OCI-M2 (cell line): ENCODE measurements around the gene FFAR2.
"Not testable (repeated sequence)": the region's sequence is repeated elsewhere in the genome, so short reads cannot be mapped to it uniquely, and the experiment has no call there.

Source experiments
- DNase-seq: peaks from one replicate; lab custom pipeline; 2025; ENCODE audit not compliant: unreplicated experiment; lab: John Stamatoyannopoulos, UW

FFAR2 gene

GRCh38 chr19:35447606-35448469 lies at the start of gene FFAR2:
FFAR2 (plus strand) TSS chr19:35448257; CDS start chr19:35449715, 1,458 bp downstream.
- no peak for DNase-seq

- no peak for DNase-seq
These were observed 49.5 kb upstream of the FFAR2 start for GRCh38 chr19:35398570-35398969.

DNA sequence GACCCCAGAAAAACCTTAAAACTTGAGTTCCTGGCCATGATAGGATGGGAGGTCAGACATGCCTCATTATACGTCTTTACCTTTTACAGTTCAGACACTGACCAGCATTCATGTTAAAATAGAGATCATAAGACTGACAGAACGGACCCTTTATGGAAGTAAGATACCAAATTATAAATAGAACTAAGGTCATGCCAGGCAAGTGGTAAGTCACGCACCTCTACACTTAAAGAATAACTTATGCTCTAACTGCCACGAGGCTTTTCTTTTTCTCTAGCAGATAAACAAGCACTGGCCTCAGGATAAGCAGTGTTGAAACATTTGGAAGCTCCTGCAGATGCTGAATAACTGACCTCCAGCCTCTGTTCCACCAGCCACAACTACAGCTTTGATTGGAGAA lies 48.8 kb upstream of the FFAR2 start:
- no peak for DNase-seq

- no peak for DNase-seq
These were observed 47.9 kb upstream of the FFAR2 start for GRCh38 chr19:35399948-35400772.

GRCh38 chr19:35400773-35401100 lies 47.3 kb upstream of the FFAR2 start:
- no peak for DNase-seq

GRCh38 chr19:35401416-35401815 lies 46.6 kb upstream of the FFAR2 start:
- DNase-seq = not testable (repeated sequence)

DNA sequence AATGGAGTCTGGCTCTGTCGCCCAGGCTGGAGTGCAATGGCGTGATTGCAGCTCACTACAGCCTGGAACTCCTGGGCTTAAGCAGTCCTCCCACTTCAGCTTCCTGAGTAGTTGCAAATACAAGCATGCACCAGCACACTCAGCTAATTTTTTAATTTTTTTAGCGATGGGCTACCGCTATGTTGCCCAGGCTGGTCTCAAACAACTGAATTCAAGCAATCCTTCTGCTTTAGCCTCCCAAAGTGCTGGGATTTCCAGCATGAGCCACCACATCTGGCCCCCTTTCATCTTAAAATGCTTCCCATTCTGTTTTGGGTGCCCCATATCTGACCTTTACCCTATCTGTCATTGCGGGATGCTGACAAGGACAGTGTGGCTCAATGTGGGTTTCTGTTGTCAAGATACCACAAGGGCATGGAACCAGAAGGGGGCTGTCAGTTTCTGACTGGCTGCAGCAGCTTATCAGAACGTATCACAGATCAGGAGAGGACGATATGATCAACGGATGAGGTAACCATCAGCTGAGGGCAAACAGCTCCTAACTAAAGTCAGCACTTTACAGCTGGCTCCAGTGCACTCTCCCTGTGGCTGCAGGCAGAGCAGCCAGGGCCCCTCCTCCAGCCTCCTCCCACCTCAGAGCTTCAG lies 44.8 kb upstream of the FFAR2 start:
- no peak for DNase-seq

DNA sequence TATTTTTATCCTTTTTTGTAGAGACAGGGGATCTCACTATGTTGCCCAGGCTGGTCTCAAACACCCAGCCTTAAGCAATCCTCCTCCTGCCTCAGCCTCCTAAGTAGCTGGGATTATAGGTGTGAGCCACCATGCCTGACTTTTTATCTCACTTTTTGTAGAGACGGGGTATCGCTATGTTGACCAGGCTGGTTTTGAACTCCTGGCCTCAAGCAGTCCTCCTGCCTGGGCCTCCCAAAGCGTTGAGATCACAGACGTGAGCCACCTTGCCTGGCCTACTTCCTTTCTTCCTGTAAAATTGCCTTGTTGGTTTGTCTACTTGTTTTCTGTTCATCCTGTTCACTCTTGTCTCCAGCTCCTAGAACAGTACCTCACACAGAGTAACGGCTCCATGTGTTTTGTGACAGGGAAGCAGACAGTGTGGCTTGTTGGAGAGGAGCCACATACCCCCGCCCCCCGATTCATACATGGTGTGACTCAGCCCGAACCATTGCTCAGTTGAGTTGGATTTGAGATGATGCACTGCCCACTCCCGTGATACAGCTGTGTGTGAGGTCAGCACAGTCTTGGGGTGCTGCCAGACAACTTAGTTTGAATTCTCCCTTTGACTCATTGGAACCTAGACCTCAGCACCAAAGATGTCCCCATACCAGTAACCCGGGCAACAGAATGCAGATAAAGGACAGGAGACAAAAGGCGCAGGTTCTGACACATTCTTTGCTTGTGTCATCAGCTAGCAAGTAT lies 43.0 kb upstream of the FFAR2 start:
- DNase-seq = no peak

- no peak for DNase-seq
These were observed 40.4 kb upstream of the FFAR2 start for GRCh38 chr19:35407619-35408018.

DNA sequence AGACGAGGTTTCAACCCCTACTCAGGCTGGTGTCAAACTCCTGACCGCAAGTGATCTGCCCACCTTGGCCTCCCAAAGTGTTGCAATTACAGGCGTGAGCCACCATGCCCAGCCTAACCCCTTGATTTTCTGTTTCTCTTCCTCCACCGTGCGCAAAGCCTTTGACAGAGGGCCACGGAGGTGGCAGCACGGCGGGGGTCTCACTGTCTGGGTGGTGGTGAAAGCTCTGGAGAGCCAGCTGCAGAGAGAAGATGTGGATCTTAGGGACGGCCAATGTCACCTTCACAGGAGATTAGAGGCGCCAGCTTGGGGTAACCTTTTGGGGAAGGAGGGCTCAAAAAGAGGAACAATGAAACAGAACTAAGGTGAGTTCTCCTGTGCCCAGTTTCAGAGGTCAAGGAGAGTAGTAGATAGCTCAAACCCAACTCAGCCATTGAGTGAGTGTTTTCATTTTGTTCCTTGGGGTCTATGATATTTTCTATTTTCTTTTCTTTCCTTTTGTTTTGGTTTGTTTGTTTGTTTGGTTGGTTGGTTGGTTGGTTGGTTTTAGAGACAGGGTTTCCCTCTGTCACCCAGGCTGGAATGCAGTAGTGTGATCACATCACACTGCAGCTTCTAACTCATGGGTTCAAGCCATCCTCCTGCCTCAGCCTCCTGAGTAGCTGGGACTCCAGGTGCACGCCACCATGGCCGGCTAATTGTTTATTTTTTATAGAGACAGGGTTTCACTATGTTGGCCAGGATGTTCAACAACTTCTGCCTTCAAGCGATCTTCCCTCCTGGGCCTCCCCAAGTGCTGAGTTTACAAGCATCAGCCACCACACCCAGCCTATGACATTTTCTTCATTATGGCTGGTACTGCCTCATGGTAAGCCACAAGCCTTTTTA lies 39.5 kb upstream of the FFAR2 start:
- no peak for DNase-seq

- no peak for DNase-seq
These were observed 38.9 kb upstream of the FFAR2 start for GRCh38 chr19:35409191-35409590.

- DNase-seq = no peak
These were observed 37.6 kb upstream of the FFAR2 start for GRCh38 chr19:35410487-35410886.

GRCh38 chr19:35414442-35414841 lies 33.6 kb upstream of the FFAR2 start:
- DNase-seq = no peak

GRCh38 chr19:35416331-35416730 lies 31.7 kb upstream of the FFAR2 start:
- DNase-seq = no peak

- DNase-seq = no peak
These were observed 30.8 kb upstream of the FFAR2 start for GRCh38 chr19:35417278-35417677.

DNA sequence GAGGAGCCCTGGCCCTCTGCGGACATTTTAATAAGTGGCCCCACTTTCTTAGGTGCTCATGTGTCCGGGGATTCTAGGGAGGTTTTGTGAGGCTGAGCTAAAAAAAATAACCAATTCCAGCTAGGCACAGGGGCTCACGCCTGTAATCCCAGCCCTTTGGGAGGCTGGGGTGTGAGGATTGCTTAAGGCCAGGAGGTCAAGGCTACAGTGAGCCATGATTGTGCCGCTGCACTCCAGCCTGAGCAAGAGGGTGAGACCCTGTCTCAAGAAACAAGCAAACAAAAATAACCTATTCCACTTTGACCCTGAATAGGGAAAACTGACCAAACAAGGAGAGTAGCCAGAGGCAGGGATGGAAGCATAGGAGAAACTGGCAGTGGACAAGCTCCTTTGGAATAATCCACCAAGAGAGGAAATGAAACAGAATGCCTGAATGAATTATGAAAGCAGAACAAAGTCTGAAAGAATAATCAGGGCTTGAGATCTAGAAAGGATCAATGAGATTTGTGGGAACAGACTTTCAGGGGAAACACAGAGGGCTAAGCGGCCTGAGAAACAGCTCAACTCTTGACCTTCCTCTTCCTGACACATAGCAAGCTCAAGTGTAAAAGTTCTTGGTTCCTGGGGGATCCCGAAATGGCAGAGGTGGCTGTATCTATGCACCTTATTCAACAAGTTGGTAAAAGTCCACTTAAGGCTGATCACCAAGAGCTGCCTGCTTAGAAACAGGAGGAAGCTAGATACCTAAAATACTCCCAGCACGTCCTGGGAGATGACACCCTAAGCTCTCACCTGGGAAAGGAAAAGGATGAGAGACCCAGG lies 30.1 kb upstream of the FFAR2 start:
- no peak for DNase-seq

DNA sequence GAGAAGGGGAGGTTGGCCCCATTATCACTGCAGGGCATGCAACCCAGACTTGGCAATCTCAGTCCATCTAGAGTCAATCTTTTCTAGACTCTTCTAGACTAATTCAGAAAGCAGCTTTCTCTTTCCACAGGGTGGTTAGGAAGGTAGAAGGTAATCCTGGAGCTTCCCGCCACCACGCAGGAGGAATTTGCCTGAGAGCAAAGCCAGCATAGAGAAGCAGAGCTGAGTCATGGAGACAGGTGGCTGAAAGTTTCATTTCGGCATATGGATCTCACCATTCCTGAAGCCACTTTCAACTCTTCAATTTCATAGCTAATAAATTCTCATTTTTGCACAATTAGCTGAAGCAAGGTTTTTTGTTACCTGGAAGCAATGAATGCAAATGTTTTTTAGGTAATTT lies 29.0 kb upstream of the FFAR2 start:
- no peak for DNase-seq

GRCh38 chr19:35419805-35420204 lies 28.3 kb upstream of the FFAR2 start:
- DNase-seq = no peak

DNA sequence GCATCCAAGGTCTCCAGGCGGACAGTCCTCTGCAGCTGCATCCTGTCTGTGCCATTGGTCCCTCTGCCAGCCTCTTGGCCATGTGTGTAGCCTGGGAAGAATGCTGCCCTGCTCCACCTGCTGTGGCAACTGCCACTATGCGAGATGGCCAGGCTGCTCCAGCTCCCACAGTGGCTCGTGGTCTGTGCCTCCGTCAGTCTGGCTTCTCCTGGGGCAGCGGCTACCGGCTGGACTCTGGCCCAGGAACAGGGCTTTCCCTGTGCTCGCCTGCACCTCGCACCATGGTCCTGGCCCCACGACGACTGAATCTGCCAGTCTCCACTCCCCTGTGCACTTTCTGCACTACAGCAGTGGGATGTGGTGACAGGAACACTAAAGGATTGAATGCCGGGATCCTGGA lies 26.7 kb upstream of the FFAR2 start:
- DNase-seq = no peak
